Subcutaneous abdominal adipose tissue (tissue), 5 donors: ENCODE data around the gene INO80.

Experiments
- H3K27ac ChIP-seq: one replicate; pipeline ENCODE4 v1.7.0; 2013; ENCODE audit warnings: low read depth, mild to moderate bottlenecking, inconsistent platforms, low read length, moderate library complexity
- H3K27me3 ChIP-seq, 5 donors: one replicate each; pipeline ENCODE4 v1.7.0; 2013; ENCODE audit warnings: low read length in 5 of 5, inconsistent platforms in 1 of 5; ENCODE audit not compliant: control insufficient read depth in 5 of 5, insufficient read depth in 4 of 5
- H3K36me3 ChIP-seq, 5 donors: one replicate each; pipeline ENCODE4 v1.7.0; 2013; ENCODE audit warnings: low read length in 5 of 5; ENCODE audit not compliant: control insufficient read depth in 5 of 5, insufficient read depth in 5 of 5
- H3K4me1 ChIP-seq, 5 donors: one replicate each; pipeline ENCODE4 v1.7.0; 2013; ENCODE audit warnings: low read length in 5 of 5, mild to moderate bottlenecking in 3 of 5, moderate library complexity in 1 of 5; ENCODE audit not compliant: control insufficient read depth in 5 of 5, insufficient read depth in 5 of 5
- H3K4me3 ChIP-seq, 5 donors: one replicate each; pipeline ENCODE4 v1.7.0; 2013; ENCODE audit warnings: low read length in 5 of 5, low read depth in 1 of 5
- H3K9ac ChIP-seq, 5 donors: one replicate each; pipeline ENCODE4 v1.7.0; 2013; ENCODE audit warnings: low read length in 5 of 5, mild to moderate bottlenecking in 4 of 5, moderate library complexity in 3 of 5
- H3K9me3 ChIP-seq, 5 donors: one replicate each; pipeline ENCODE4 v1.7.0; 2013; ENCODE audit warnings: low read length in 5 of 5; ENCODE audit not compliant: control insufficient read depth in 5 of 5
- donor health status: healthy.
- donor health status: healthy.
- donor health status: healthy.
- donor health status: healthy.
- donor health status: healthy.

Gene INO80

DNA sequence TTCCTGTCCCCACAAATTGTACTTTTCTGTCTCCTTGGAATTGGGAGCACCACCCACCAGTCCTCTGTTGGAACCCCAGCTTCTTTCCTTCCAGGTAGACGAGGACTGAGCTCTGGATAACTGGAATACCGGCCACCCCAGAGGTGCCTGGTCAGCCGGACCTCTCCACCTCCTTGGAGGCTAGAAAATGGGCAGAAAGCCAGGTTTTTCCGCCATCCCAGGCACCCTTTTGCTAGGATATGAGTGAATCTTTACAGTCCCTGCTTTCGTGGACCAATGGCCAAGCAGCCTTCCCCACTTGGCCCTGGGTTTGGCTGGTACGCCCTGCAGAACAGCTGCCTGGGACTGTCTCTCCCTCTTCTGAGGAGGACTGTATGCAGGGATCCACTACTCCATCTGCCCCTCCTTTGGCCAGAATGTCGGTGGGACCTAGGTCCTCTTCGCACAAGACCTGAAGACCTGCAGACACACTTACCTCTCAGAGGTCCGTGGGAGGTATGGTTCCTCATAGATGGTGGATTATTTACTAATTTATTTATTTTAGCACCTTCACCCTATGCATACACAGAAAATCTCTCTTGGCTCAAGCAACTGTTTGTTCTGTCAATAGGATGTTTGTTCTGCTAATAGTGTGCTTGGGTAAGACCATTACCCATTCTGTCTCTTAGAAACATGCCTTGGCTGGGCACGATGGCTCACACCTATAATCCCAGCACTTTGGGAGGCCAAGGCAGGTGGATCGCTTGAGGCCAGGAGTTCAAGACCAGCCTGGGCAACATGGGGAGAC lies 171.4 kb downstream of the INO80 start:
- no peak overlapping the region for H3K9ac ChIP-seq
- no peak overlapping the region for H3K4me3 ChIP-seq
- H3K9me3 ChIP-seq, result no peaks in the 10 kb centered on the region
- no peak overlapping the region for H3K27ac ChIP-seq
- peaks cover 11 to 41% (median 34%) of the 10 kb centered on the region in 5 donors for H3K4me1 ChIP-seq
- H3K27me3 ChIP-seq, result peaks cover 0 to 9% (median 0%) of the 10 kb centered on the region in 5 donors
- no peaks in the 10 kb centered on the region for H3K36me3 ChIP-seq

DNA sequence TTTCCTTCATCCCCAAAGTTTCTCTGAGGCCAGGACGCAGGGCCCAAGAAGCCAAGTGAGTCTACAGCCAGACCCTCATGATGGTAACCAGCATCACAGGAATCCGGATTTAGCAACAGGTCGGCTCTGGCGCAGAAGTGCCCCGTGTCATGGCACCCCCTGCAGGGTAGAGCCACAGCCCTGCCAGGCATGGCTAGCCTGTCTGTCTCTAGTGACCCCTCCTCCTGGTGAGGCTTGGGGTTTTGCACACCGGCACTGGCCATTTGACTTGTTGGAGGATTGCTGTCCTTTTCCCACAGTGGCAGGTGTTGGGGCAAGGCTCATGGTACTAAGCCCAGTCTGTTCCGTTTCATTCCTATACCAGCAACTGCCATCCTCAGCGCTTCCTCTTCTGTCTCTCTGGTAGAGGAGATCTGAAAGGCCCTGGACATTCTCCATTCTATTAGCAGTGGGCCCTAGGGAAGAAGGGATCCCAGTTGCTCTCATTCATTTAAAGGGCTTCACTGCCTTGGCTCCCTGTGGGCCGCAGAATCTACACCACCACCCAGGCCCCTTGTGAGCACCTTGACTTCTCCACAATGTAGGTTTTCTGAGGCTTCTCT lies 172.2 kb downstream of the INO80 start:
- no peak overlapping the region for H3K9ac ChIP-seq
- no peaks in the 10 kb centered on the region for H3K9me3 ChIP-seq
- no peak overlapping the region for H3K27ac ChIP-seq
- no peak overlapping the region for H3K4me3 ChIP-seq
- H3K4me1 ChIP-seq, result peaks cover 11 to 38% (median 27%) of the 10 kb centered on the region in 5 donors
- H3K36me3 ChIP-seq, result no peaks in the 10 kb centered on the region
- H3K27me3 ChIP-seq, result peaks cover 0 to 9% (median 0%) of the 10 kb centered on the region in 5 donors

DNA sequence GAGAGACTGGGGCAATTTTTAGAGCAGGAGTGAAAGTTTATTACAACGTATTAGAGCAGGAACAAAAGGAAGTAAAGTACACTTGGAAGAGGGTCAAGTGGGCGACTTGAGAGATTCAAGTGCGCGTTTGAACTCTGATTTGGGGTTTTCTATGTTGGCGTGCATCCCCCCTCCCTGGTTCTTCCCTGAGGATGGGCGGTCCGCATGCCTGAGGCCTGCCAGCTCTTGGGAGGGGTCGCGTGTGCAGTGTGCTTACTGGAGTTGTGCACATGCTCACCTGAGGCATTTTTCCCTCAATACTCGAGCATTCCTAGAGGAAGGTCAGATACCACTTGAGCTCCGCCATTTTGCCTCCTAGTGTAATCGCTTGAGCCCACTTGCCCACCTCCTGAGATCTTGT lies 173.2 kb downstream of the INO80 start:
- Histone ChIP-seq H3K27me3 (peaks cover 0 to 9% (median 0%) of the 10 kb centered on the region in 5 donors), H3K9me3 (no peaks in the 10 kb centered on the region), H3K27ac (no peak overlapping the region), H3K4me3 (peak overlapping the region in 2 of 5 donors; percentile 61 to 70), H3K9ac (peak overlapping the region in 1 of 5 donors; percentile 80), H3K4me1 (peaks cover 11 to 47% (median 27%) of the 10 kb centered on the region in 5 donors), H3K36me3 (peaks cover 0 to 7% (median 0%) of the 10 kb centered on the region in 5 donors)

DNA sequence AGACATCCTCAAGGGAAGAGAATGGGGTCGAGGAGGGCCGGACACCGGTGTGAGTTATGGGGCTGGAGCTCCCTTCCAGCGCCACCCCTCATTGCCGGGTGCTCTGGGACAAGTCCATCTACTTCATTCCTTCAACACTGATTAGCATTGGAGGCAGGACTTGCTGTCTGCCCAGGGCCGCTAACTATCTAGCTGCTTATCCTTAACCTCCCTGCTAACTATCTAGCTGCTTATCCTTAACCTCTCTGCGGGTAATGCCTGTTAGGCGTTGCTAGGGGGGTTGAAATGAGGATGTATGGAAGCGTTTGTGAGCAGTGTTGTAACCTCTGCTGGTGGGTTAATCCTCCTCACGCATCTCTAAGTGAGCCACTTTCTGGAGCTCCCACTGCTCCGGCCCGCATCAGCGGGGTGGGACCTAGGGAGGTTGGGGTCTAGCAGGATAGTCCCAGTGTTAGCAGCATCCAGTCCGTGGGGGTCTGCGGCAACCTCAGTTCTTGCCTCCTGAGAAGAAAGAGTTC lies 173.7 kb downstream of the INO80 start:
- peaks cover 0 to 10% (median 0%) of the 10 kb centered on the region in 5 donors for H3K36me3 ChIP-seq
- H3K9ac ChIP-seq, result peak overlapping the region in 4 of 5 donors; percentile 30 to 81 (median 78)
- H3K27me3 ChIP-seq, result peaks cover 0 to 9% (median 0%) of the 10 kb centered on the region in 5 donors
- H3K27ac ChIP-seq, result peak overlapping the region; percentile 78
- peaks cover 11 to 51% (median 27%) of the 10 kb centered on the region in 5 donors for H3K4me1 ChIP-seq
- peak overlapping the region; percentile 35 to 70 (median 61) for H3K4me3 ChIP-seq
- H3K9me3 ChIP-seq, result no peaks in the 10 kb centered on the region

DNA sequence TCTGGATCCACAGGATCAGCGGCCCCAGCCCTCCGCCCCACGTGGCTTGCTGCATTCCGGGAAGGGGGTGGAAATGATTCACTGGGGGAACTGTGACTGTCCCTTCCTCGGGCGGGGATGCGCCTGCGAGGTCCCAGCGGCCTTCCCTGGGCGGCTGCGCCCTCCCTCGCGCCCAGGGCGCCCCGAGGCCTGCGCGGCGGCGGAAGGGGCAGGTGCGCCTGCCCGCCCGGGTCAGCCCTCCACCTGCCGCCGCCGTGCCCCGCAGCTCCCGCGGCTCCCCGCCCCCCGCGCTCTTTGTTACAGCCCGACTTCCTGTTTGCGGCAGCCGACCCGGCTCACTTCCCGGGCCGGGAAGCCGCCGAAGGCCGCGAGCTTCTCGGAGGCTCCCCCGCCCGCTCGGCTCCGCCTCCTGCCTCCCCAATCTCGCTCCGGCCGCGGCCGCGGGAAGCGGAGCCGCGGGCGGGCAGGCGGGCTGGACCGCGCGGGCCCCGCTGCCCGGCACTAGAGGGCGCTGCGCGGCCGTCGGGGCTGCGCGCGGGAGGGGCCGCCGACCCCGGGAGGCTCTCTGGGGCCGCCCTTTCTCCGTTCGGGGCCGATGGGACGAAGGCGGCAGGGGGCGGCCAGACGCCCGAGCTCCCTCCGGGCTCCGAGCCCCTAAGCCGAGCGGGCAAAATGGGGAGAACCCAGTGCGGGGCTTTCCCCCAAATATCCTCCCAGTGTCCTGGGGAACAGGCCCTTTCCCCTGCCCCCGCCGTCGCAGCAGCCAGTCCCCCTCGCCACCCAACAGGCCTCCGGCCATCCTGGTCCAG lies 174.3 kb downstream of the INO80 start:
- H3K4me3 ChIP-seq, result peak overlapping the region; percentile 38 to 70 (median 61)
- peaks cover 11 to 58% (median 32%) of the 10 kb centered on the region in 5 donors for H3K4me1 ChIP-seq
- peaks cover 0 to 13% (median 0%) of the 10 kb centered on the region in 5 donors for H3K36me3 ChIP-seq
- peak overlapping the region in 4 of 5 donors; percentile 30 to 81 (median 78) for H3K9ac ChIP-seq
- peaks cover 0 to 9% (median 0%) of the 10 kb centered on the region in 5 donors for H3K27me3 ChIP-seq
- H3K27ac ChIP-seq, result peak overlapping the region; percentile 80
- no peaks in the 10 kb centered on the region for H3K9me3 ChIP-seq

DNA sequence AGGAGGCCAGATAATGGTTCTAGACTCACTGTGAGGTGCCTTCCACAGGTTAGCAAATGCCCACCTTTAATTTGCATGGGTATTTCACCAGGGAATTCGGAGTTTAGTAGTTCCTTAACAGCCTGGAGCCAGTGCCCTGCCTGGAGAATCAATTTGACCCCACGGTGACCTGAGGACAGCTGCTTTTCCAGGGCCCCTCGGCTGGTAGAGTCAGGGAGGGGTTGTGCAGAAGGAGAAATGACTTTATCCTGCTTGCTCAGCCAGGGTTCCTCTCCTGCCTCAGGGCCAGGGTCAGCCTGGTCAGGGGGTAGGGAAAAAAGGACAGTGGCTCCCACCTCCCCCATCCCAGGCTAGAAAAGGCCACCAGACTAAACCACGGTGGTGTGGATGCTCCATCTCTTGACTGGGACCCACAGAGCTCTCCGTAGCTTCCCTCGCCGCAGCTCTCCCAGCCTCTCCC lies 175.0 kb downstream of the INO80 start:
- Histone ChIP-seq H3K4me1 (peaks cover 11 to 64% (median 38%) of the 10 kb centered on the region in 5 donors), H3K36me3 (peaks cover 0 to 18% (median 5%) of the 10 kb centered on the region in 5 donors), H3K9ac (peak overlapping the region in 4 of 5 donors; percentile 48 to 71 (median 62))

DNA sequence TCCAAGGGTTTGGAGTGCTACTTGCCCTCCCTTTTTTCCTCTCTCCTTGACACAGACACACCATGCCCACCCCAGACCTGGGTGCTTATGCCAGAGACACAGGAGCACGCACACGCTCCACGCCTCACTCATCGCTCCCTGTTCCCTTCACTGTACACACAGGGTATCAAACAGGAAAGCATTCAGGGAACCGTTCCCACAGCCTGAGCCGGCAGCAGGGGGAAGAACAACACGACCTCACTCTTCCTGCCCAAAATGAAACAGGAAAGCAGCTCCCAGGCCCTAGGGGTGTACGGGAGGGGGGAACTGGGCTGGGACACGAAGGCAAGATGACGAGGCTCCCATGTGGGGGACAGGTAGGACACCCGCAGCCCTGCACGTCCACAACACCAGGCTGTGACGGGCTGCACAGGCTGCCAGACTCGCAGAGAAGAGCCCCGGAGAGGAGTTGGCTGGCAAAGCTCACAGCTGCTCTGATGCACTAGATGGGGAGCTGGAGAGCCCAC lies 175.7 kb downstream of the INO80 start:
- Histone ChIP-seq H3K27ac (peak overlapping the region; percentile 80), H3K4me3 (peak overlapping the region in 3 of 5 donors; percentile 44 to 70 (median 51)), H3K4me1 (peaks cover 13 to 72% (median 41%) of the 10 kb centered on the region in 5 donors), H3K9me3 (no peaks in the 10 kb centered on the region), H3K36me3 (peaks cover 0 to 24% (median 13%) of the 10 kb centered on the region in 5 donors), H3K27me3 (peaks cover 0 to 9% (median 0%) of the 10 kb centered on the region in 5 donors), H3K9ac (peak overlapping the region in 4 of 5 donors; percentile 8 to 71 (median 44))

More for the DNA sequence above, 175.0 kb downstream of the INO80 start:
- H3K4me3 ChIP-seq, result peak overlapping the region; percentile 8 to 70 (median 44)
- peaks cover 0 to 9% (median 0%) of the 10 kb centered on the region in 5 donors for H3K27me3 ChIP-seq
- H3K9me3 ChIP-seq, result no peaks in the 10 kb centered on the region
- H3K27ac ChIP-seq, result peak overlapping the region; percentile 80

DNA sequence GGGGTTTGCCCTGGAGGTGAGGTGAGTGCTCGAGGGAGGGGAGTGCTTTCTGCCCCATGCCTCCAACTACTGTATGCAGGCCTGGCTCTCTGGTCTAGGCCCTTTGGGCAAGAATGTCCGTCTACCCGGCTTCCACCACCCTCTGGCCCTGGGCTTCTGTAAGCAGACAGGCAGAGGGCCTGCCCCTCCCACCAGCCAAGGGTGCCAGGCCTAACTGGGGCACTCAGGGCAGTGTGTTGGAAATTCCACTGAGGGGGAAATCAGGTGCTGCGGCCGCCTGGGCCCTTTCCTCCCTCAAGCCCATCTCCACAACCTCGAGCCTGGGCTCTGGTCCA lies 177.6 kb downstream of the INO80 start:
- peaks cover 13 to 87% (median 49%) of the 10 kb centered on the region in 5 donors for H3K4me1 ChIP-seq
- H3K27ac ChIP-seq, result peak overlapping the region; percentile 50
- H3K4me3 ChIP-seq, result peak overlapping the region in 1 of 5 donors; percentile 5
- peaks cover 0 to 35% (median 23%) of the 10 kb centered on the region in 5 donors for H3K36me3 ChIP-seq
- H3K27me3 ChIP-seq, result peaks cover 0 to 5% (median 3%) of the 10 kb centered on the region in 5 donors
- H3K9ac ChIP-seq, result no peak overlapping the region
- H3K9me3 ChIP-seq, result no peaks in the 10 kb centered on the region
